HG03045 (cell line): ENCODE measurements around the gene KDELR3.
A peak's percentile ranks its signal among the peaks of the same experiment; 100 is the strongest.

Source experiments
- ATAC-seq: cut with Tn5 transposase; IDR thresholded peaks from one replicate; pipeline ENCODE4 v1.9.1; 2021; ENCODE audit warnings: mild to moderate bottlenecking, moderate library complexity; ENCODE audit not compliant: unreplicated experiment

KDELR3 gene

GRCh38 chr22:38481162-38481870, 13.4 kb downstream of the KDELR3 start:
- ATAC-seq = no peak

- no peak for ATAC-seq
These were observed 14.0 kb downstream of the KDELR3 start for GRCh38 chr22:38481871-38482332.

- no peak for ATAC-seq
These were observed 14.9 kb downstream of the KDELR3 start for GRCh38 chr22:38482662-38483308.

- ATAC-seq = no peak
These were observed 16.3 kb downstream of the KDELR3 start for GRCh38 chr22:38484244-38484643.

DNA sequence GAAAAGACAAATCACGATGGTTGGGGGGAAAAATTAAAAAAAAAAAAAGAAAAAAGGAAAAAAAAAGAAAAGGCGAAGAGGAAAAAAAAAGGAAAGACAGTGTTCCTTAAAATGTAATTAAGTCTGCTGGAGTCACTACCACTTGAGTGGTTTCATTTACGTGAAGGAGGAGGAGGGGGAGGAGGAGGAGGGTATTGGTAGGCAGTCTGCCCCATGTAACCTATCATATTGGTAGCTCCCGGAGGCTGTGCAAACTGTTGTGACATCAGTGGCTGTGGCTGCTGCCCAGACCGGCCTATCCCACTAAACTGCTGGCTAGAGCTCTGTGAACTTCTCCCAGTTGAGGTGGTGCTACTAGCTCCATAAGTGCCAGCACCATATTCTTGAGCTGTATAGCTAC, 17.9 kb downstream of the KDELR3 start:
- ATAC-seq = no peak

- no peak for ATAC-seq
These were observed 20.1 kb downstream of the KDELR3 start for GRCh38 chr22:38487946-38488345.

DNA sequence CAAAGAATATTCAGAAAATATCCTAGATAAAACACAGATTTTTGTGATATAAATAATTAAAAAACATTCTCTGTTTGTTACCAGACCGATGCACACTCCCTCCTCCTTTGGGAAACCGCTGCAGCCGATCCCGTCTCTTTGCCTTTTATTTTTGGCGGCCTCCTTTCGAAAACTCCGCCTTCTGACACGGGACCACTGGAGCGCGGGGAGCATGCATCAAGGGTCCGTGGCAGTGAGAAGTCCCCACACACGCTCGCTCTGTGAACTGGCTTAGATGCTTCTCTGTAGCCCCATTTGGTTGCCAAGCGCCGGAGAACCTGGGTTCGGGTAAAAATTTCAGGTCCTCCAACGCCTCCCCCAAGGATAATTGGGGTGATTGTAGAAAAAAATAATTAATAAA, 21.2 kb downstream of the KDELR3 start:
- ATAC-seq = no peak

GRCh38 chr22:38489561-38490145, 21.8 kb downstream of the KDELR3 start:
- no peak for ATAC-seq

DNA sequence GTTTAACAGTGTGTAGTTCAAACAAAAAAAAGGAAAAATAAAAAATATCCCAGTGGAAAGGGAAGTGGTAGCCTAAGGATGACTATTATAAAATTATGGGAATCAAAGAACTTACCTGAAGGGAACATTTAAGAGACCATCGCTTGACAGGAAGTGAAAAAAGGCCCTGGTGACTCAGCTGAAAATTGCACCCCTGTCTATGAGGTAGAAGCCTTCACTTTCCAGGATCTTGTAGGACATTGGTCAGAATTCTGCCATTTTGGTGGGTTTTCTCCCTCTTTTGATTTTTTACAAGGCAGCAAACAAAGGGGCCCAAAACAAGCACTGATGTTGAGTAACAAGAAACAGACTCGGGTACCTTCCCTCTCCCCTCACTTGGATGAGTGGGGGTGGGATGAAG, 22.6 kb downstream of the KDELR3 start:
- no peak for ATAC-seq

DNA sequence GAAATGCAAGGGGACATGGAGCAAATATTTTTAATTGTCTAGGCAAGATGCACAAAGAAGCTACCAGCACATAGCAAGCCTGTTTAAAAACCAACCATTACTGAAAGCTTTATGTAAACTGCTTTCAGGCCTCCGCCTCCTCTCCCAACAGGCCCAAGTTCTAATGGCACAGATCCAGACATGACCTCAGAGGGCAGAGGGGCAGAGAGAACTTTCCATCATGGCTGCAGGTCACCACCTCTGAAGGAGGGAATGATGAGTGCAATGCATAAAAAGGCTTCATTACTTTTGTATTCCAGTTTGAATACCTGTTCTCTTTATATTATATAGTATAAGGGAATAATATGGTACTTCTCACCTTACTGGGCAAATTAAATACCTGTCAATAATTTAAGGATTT, 23.0 kb downstream of the KDELR3 start:
- no peak for ATAC-seq

DNA sequence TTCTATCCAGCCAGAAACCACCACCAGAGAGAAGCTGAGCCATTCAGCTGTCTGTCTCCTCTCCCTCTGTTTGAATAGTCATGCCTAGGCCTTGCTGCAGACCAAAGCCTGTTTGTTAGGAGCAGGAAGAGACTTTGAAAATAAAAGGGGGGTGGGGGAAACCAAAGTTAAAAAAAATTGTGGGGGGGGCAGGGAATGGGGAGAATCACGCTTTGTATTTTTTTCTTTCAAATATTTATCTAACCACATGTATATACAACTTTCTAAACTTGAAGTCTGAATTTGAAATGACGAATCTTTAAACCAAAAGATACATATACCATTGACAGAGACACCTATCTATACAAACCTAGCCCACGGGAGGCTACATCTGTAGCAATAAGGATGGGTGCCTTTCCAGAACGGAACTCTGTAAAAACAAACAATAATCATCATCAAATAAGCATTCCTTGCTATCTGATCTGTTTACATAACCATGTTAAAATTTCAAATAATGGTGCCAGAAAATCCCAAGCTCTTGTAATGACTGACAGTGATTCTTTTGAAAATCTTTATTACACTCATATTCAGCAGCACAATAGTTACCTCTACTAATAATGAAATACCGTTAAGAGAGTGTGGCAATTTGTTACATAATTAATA, 23.9 kb downstream of the KDELR3 start:
- ATAC-seq = no peak

DNA sequence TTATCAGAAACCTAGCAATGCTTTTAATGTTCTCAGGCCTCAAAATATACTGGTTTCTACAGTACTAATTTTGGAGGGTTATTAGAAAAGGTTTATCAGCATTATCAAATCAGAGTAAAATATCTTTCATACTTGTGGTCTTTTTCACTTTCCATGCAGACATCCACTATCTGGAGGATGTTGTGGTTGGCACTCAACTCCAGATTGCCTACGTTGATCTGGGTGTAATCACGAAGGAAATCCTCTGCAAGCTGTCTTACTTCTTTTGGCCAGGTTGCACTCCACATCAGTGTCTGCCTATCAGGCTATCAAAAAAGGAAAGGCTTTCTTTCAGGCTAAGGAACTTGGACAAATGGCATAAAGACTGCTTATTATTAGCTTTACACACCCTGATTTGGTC, 26.6 kb downstream of the KDELR3 start:
- no peak for ATAC-seq

DNA sequence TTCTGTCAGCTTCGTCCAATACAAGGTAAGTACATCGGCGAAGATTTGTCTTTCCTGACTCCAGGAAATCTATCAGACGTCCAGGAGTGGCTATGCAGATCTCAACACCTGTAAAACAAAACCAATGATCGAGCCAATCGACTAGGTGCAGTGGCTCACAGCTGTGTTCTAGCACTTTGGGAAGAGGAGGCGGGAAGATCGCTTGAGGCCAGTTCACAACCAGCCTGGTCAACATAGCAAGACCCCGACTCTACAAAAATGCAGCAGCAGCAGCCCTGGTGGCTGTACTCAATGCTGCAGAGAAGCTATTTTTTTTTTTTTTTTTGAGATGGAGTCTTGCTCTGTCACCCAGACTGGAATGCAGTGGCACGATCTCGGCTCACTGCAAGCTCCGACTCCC, 27.0 kb downstream of the KDELR3 start:
- ATAC-seq = no peak

- no peak for ATAC-seq
These were observed 30.0 kb downstream of the KDELR3 start for GRCh38 chr22:38497869-38498268.

- no peak for ATAC-seq
These were observed 34.1 kb downstream of the KDELR3 start for GRCh38 chr22:38501797-38502672.

DNA sequence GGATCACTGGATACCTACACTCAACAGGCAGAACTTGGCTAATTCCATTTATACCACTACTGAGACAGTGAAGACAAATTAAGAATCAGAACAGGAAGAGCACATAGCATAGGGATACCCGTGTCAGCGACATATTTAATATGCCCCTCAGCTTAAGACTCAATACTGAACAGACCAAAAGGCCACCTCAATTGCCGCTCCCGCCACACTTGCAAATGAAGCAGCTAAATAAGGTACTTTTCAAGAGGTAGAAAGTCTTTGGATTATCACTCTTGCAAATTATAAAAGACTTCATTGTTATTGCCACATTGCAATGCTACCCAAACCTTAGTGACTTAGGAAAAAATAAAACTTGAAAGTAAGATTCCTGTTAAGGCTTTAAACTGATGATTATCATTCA, 35.1 kb downstream of the KDELR3 start:
- ATAC-seq = no peak

GRCh38 chr22:38504731-38505540, 37.0 kb downstream of the KDELR3 start:
- no peak for ATAC-seq

DNA sequence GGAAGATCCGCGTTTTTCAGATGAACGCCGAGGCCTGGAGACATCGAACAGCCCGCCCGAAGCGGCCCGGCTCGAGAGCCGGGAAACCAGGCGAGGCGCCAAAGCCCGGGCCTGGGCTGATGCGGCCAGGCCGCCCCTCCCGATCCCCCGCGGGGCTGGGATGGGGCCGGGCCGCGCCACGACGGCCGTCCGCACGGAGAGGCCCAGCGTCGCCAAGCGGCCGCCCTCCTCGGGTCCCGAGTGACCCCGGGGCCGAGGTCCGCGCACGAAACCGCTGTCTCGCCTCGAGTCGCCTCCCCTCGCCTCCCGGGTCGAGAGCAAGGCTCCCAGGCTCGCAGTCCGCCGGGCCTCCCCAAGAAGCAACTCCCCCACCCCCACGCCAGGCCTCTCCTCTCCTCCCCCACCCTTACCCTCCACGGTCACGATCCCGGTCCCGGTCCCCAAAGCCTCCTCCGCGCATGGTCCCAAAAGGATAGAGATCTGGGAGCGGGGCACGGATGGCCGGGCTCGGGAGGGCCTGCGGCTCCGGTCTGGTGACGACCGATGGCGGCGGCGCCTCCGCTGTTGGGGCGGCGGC, 37.7 kb downstream of the KDELR3 start:
- peak; percentile 29 for ATAC-seq

GRCh38 chr22:38506118-38506962, 38.4 kb downstream of the KDELR3 start, which contains the start of gene DDX17:
TSS of gene DDX17 (minus strand) at chr22:38506311.
- ATAC-seq = peak; percentile 73
